ENCODE results near the gene ANKS1B.

ANKS1B gene

GRCh38 chr12:99024870-99025269 lies 959.9 kb downstream of the ANKS1B start:
- Histone ChIP-seq H3K4me1 (ENCODE audit: insufficient read depth, low read length, poor library complexity, severe bottlenecking) (no peaks in the 10 kb centered on the region), H3K36me3 (ENCODE audit: insufficient read depth, low read length) (no peaks in the 10 kb centered on the region), H3K9me3 (ENCODE audit: insufficient read depth, low read depth, low read length) (no peaks in the 10 kb centered on the region), H3K4me3 (ENCODE audit: low read length, poor library complexity, severe bottlenecking) (no peak overlapping the region), H3K9ac (ENCODE audit: low read depth, low read length, poor library complexity, severe bottlenecking) (no peak overlapping the region), H3K27me3 (ENCODE audit: insufficient read depth, low read length, poor library complexity, severe bottlenecking) (no peaks in the 10 kb centered on the region), H3K79me2 (ENCODE audit: insufficient read depth, low read length) (no peaks in the 10 kb centered on the region), H3K4me2 (ENCODE audit: low read depth, low read length, poor library complexity, severe bottlenecking) (no peak overlapping the region), H4K20me1 (ENCODE audit: insufficient read depth, low read length, poor library complexity, severe bottlenecking) (no peaks in the 10 kb centered on the region), H2AFZ (ENCODE audit: low read length) (no peak overlapping the region), H3F3A (ENCODE audit: low read depth) (no peaks in the 10 kb centered on the region), H3K9me2 (replicated peaks; ENCODE audit: low read depth, low read length) (no peaks in the 10 kb centered on the region)
- TF ChIP-seq CTCF (conservative IDR thresholded peaks at IDR 0.05; ENCODE audit: low read length) (no peak), EZH2phosphoT487 (IDR thresholded peaks at IDR 0.05; ENCODE audit: borderline replicate concordance) (no peak)

- TF ChIP-seq CTCF (conservative IDR thresholded peaks at IDR 0.05; ENCODE audit: low read length) (no peak), EZH2phosphoT487 (IDR thresholded peaks at IDR 0.05; ENCODE audit: borderline replicate concordance) (no peak)
- Histone ChIP-seq H3K4me3 (ENCODE audit: low read length, poor library complexity, severe bottlenecking) (no peak overlapping the region), H3K9me3 (ENCODE audit: insufficient read depth, low read depth, low read length) (no peaks in the 10 kb centered on the region)
Observed at GRCh38 chr12:99024191-99024590, 960.5 kb downstream of the ANKS1B start.

GRCh38 chr12:99020871-99021270 lies 963.9 kb downstream of the ANKS1B start:
- TF ChIP-seq CTCF (conservative IDR thresholded peaks at IDR 0.05; ENCODE audit: low read length) (no peak), EZH2phosphoT487 (IDR thresholded peaks at IDR 0.05; ENCODE audit: borderline replicate concordance) (no peak)
- Histone ChIP-seq H3K4me3 (ENCODE audit: low read length, poor library complexity, severe bottlenecking) (no peak overlapping the region), H3K36me3 (ENCODE audit: insufficient read depth, low read length) (no peaks in the 10 kb centered on the region), H3K79me2 (ENCODE audit: insufficient read depth, low read length) (no peaks in the 10 kb centered on the region), H3K9me3 (ENCODE audit: insufficient read depth, low read depth, low read length) (no peaks in the 10 kb centered on the region), H4K20me1 (ENCODE audit: insufficient read depth, low read length, poor library complexity, severe bottlenecking) (no peaks in the 10 kb centered on the region), H3K9ac (ENCODE audit: low read depth, low read length, poor library complexity, severe bottlenecking) (no peak overlapping the region), H3K4me1 (ENCODE audit: insufficient read depth, low read length, poor library complexity, severe bottlenecking) (no peaks in the 10 kb centered on the region), H3K4me2 (ENCODE audit: low read depth, low read length, poor library complexity, severe bottlenecking) (no peak overlapping the region), H3K9me2 (replicated peaks; ENCODE audit: low read depth, low read length) (no peaks in the 10 kb centered on the region), H3F3A (ENCODE audit: low read depth) (no peaks in the 10 kb centered on the region), H3K27me3 (ENCODE audit: insufficient read depth, low read length, poor library complexity, severe bottlenecking) (no peaks in the 10 kb centered on the region), H2AFZ (ENCODE audit: low read length) (no peak overlapping the region)

More at GRCh38 chr12:99024191-99024590, 960.5 kb downstream of the ANKS1B start:
- H3K36me3 ChIP-seq (ENCODE audit: insufficient read depth, low read length): no peaks in the 10 kb centered on the region
- H3K9ac ChIP-seq (ENCODE audit: low read depth, low read length, poor library complexity, severe bottlenecking): no peak overlapping the region
- no peaks in the 10 kb centered on the region for H3K4me1 ChIP-seq (ENCODE audit: insufficient read depth, low read length, poor library complexity, severe bottlenecking)
- H4K20me1 ChIP-seq (ENCODE audit: insufficient read depth, low read length, poor library complexity, severe bottlenecking): no peaks in the 10 kb centered on the region
- H3F3A ChIP-seq (ENCODE audit: low read depth): no peaks in the 10 kb centered on the region
- H3K27me3 ChIP-seq (ENCODE audit: insufficient read depth, low read length, poor library complexity, severe bottlenecking): no peaks in the 10 kb centered on the region
- no peaks in the 10 kb centered on the region for H3K9me2 ChIP-seq (replicated peaks; ENCODE audit: low read depth, low read length)
- H3K4me2 ChIP-seq (ENCODE audit: low read depth, low read length, poor library complexity, severe bottlenecking): no peak overlapping the region
- H3K79me2 ChIP-seq (ENCODE audit: insufficient read depth, low read length): no peaks in the 10 kb centered on the region
- no peak overlapping the region for H2AFZ ChIP-seq (ENCODE audit: low read length)
